Activated CD4-positive, CD25-positive, alpha-beta regulatory T cell (primary cell): ENCODE data around the gene TPST2.
"Not testable (repeated sequence)": the region's sequence is repeated elsewhere in the genome, so short reads cannot be mapped to it uniquely, and the experiment has no call there.

Experiments
- DNase-seq, 4 experiments: peaks; one replicate each; lab custom pipeline; 2025; lab: John Stamatoyannopoulos, UW

The TPST2 gene

GRCh38 chr22:26528518-26528917 is 61.4 kb downstream of the TPST2 start:
- DNase-seq, result not testable (repeated sequence)

- no peak for DNase-seq
These were observed 62.1 kb downstream of the TPST2 start for GRCh38 chr22:26527574-26528465.

GRCh38 chr22:26527167-26527566 is 62.8 kb downstream of the TPST2 start:
- no peak for DNase-seq

- DNase-seq, result no peak
These were observed 63.9 kb downstream of the TPST2 start for GRCh38 chr22:26525946-26526564.

- DNase-seq, result no peak
These were observed 65.1 kb downstream of the TPST2 start for GRCh38 chr22:26524870-26525269.

- no peak for DNase-seq
These were observed 67.3 kb downstream of the TPST2 start for GRCh38 chr22:26522592-26522991.

- DNase-seq, result no peak
These were observed 67.9 kb downstream of the TPST2 start for GRCh38 chr22:26522012-26522411.

GRCh38 chr22:26517429-26517828 is 72.5 kb downstream of the TPST2 start:
- no peak for DNase-seq

- no peak for DNase-seq
These were observed 73.4 kb downstream of the TPST2 start for GRCh38 chr22:26516503-26516902.

- DNase-seq, result no peak
These were observed 74.0 kb downstream of the TPST2 start for GRCh38 chr22:26515931-26516330.

- DNase-seq, result no peak
These were observed 75.3 kb downstream of the TPST2 start for GRCh38 chr22:26514419-26515161.

- DNase-seq, result no peak
These were observed 76.1 kb downstream of the TPST2 start for GRCh38 chr22:26513838-26514237.

GRCh38 chr22:26512149-26512793 is 77.7 kb downstream of the TPST2 start, which contains the start of gene TFIP11:
TSS of gene TFIP11 (minus strand) at chr22:26512473. CDS start at chr22:26510272, 2,201 bp downstream.
- DNase-seq, result peak; percentile 82 to 92 (median 86)

GRCh38 chr22:26508148-26508547 is 81.8 kb downstream of the TPST2 start:
- DNase-seq, result no peak

GRCh38 chr22:26503758-26504157 is 86.2 kb downstream of the TPST2 start:
- DNase-seq, result no peak

- peak in 3 of 4 experiments; percentile 6 to 15 (median 7) for DNase-seq
These were observed 87.0 kb downstream of the TPST2 start for GRCh38 chr22:26502688-26503561.

GRCh38 chr22:26501996-26502395 is 87.9 kb downstream of the TPST2 start:
- no peak for DNase-seq

GRCh38 chr22:26499188-26499703 is 90.7 kb downstream of the TPST2 start:
- DNase-seq, result no peak

GRCh38 chr22:26496456-26496855 is 93.5 kb downstream of the TPST2 start:
- no peak for DNase-seq

GRCh38 chr22:26494506-26494905 is 95.4 kb downstream of the TPST2 start:
- no peak for DNase-seq

- DNase-seq, result no peak
These were observed 97.7 kb downstream of the TPST2 start for GRCh38 chr22:26492220-26492619.
